Activated naive CD4-positive, alpha-beta T cell (primary cell): ENCODE measurements around the gene C4orf50.
"Not testable (repeated sequence)": the region's sequence is repeated elsewhere in the genome, so short reads cannot be mapped to it uniquely, and the experiment has no call there.

Source experiments
- DNase-seq, 4 experiments: peaks; one replicate each; lab custom pipeline; 2025; lab: John Stamatoyannopoulos, UW

The C4orf50 gene

GRCh38 chr4:5857199-5857598, 161.0 kb downstream of the C4orf50 start:
- no peak for DNase-seq

- DNase-seq = not testable (repeated sequence)
These were observed 161.9 kb downstream of the C4orf50 start for GRCh38 chr4:5856362-5856761.

- DNase-seq = no peak
These were observed 163.3 kb downstream of the C4orf50 start for GRCh38 chr4:5854929-5855328.

- no peak for DNase-seq
These were observed 165.6 kb downstream of the C4orf50 start for GRCh38 chr4:5852523-5853202.

GRCh38 chr4:5851637-5852301, 166.5 kb downstream of the C4orf50 start:
- DNase-seq = no peak
